NCI-H2081 (cell line): Measurements from ENCODE around the gene PRKAR1B.
"Not testable (repeated sequence)": the region's sequence is repeated elsewhere in the genome, so short reads cannot be mapped to it uniquely, and the experiment has no call there.

Experiments used
- DNase-seq, 2 experiments: peaks; one replicate each; lab custom pipeline; 2025; lab: John Stamatoyannopoulos, UW

Gene PRKAR1B

DNA sequence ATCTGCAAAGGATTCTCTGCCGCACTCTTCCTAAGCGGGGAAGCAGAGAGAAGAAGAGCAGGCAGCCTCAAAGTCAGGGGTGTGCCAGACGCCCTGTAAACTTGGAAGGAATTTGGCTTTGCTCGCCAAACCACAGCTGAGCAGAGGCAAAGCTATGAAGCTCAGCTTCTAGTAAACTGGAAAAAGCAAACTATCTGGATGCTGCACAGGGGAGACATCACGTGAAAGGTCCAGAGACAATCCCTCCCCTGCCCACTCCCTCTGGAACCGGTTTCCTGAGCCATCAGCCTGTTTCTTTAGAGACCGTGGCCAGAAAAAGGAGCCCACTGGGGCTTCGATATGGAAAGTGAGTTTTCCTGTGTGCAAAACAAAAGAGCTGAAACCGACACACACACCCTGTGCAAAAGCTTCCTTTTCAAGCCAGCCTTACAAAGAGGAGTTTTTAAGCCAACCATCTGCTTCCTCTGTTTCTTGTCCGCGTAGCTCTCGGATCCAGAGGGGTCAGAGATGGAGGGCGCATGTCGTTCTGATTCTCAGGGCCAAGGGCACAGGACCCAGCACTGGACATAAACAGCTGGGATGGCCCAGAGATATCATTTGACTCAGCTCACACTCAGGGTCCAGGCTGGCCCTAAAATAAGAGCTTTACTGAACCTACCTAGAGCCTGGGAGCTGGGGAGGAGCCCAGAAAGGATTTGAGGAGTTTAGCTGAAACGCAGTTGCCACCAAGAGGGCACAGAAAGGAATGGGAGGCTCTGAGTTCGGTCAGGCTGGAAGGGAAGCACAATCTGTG, 58.7 kb downstream of the PRKAR1B start:
- no peak for DNase-seq

- no peak for DNase-seq
These were observed 60.4 kb downstream of the PRKAR1B start for GRCh38 chr7:666454-667292.

GRCh38 chr7:665736-666453, 61.2 kb downstream of the PRKAR1B start:
- DNase-seq, result peak in 1 of 2 experiments; percentile 5

DNA sequence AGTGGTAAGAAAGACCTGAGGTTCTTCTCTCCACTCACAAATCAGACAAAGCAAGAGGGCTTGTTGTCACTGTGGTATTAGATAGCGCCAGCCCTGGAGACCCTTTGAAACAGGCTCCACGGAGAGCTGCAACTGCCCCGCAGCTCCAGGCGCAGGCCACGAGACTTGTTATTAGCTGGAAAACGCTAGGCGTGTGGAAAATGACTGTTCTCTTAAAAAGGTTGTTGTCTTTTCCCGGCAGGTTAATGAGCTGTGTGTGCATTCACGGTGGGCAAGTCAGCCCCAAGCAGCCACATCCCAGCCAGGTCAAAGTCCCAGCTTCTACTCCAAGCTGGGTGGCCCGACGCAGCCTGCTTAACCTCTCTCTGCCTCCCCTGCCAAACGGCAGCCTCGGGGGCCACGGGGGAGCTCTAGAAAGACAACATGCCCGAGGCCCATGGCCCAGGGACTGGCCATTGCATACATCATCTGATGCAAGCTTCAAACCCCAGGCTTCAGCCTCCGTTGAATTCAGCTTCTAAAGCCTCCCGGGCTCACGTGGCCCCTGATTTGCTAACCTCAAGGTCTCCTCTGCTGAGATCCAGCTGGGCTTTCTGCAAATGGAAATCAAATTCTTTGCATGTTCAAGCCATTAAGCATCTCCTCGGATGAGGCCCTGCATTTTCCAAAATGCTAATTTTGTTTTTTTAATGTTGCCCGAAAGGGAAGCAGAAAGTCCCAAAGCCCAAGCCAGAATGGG, 61.9 kb downstream of the PRKAR1B start:
- no peak for DNase-seq

- DNase-seq, result no peak
These were observed 62.7 kb downstream of the PRKAR1B start for GRCh38 chr7:664402-664775.

DNA sequence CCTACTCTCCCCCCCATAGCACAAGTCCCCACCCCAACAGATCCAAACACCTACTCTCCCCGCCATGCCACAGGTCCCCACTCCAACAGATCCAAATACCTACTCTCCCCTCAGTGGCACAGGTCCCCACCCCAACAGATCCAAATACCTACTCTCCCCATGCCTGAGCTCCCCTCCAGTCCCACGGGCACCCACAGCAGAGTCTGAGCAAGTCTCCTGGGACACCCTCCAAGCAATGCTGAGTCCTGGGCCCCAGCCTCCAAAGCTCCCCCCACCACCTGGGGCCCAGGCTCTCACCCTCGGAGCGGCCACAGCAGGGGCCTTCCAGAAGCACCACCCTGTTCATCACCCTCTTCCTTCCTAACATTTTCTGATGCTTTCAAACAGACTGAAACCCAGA, 64.5 kb downstream of the PRKAR1B start:
- DNase-seq, result no peak

GRCh38 chr7:659996-660395, 67.1 kb downstream of the PRKAR1B start:
- no peak for DNase-seq

- no peak for DNase-seq
These were observed 67.7 kb downstream of the PRKAR1B start for GRCh38 chr7:659306-659847.

DNA sequence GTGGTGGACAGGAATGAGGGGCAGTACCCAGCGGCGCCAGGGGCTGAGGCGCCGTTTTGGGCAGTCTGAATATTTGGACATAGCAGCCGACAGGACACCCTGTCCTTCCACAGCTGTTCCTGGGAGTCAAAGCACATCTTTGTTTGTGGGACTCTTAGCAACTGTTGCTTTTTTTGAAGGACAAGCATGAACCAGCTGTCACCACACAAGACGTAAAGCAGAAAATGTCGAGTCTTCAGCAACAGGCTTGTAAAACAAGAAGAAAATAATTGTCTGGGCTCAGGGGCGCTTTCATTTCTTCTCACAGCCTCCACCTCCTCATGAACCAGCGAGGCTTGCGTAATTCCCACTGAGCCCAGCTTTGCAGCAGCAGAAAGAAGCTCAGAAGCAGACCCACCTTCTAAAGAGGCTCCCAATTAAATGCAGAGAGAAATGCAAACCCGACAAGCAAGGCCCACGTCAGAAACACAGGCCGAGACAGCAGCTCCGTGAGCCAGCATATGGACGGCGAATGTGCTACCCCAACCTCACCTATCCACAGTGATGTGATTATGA, 69.4 kb downstream of the PRKAR1B start:
- DNase-seq, result no peak

DNA sequence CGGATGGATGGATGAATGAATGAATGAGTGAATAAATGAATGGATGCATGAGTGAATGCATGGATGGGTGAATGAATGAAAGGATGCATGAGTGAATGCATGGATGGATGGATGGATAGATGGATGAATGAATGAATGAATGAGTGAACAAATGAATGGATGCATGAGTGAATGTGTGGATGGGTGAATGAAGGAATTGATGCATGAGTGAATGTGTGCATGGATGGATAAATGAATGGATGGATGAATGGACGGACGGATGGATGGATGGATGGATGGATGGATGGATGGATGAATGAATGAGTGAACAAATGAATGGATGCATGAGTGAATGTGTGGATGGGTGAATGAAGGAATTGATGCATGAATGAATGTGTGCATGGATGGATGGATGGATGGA, 70.1 kb downstream of the PRKAR1B start:
- DNase-seq, result not testable (repeated sequence)

GRCh38 chr7:655758-656157, 71.3 kb downstream of the PRKAR1B start:
- DNase-seq, result no peak

GRCh38 chr7:653829-654764, 73.0 kb downstream of the PRKAR1B start:
- no peak for DNase-seq

DNA sequence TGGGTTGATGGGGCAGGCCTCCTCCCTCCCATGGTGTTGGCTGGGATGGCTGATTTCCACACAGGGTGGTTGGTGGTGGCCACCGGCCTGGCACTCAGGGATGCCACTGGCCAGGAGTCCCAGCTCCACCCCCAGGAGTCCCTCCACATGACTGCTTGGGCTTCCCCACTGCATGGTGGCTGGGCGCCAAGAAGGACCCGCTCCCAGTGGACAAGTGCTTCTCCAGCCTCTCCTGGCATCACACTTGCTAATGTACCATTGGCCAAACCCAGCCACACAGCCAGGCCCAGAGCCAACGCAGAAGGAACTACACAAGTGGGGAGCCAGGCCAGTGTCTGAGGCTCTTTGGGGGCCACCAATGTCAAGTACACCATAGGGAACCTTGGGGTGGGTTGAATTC, 74.2 kb downstream of the PRKAR1B start:
- no peak for DNase-seq

DNA sequence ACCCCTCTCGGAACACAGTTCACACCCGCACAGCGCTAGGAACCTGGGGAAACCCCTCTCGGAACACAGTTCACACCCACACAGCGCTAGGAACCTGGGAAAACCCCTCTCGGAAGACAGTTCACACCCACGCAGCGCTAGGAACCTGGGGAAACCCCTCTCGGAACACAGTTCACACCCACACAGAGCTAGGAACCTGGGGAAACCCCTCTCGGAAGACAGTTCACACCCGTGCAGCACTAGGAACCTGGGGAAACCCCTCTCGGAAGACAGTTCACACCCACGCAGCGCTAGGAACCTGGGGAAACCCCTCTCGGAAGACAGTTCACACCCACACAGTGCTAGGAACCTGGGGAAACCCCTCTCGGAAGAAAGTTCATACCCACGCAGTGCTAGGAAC, 74.9 kb downstream of the PRKAR1B start:
- not testable (repeated sequence) for DNase-seq

DNA sequence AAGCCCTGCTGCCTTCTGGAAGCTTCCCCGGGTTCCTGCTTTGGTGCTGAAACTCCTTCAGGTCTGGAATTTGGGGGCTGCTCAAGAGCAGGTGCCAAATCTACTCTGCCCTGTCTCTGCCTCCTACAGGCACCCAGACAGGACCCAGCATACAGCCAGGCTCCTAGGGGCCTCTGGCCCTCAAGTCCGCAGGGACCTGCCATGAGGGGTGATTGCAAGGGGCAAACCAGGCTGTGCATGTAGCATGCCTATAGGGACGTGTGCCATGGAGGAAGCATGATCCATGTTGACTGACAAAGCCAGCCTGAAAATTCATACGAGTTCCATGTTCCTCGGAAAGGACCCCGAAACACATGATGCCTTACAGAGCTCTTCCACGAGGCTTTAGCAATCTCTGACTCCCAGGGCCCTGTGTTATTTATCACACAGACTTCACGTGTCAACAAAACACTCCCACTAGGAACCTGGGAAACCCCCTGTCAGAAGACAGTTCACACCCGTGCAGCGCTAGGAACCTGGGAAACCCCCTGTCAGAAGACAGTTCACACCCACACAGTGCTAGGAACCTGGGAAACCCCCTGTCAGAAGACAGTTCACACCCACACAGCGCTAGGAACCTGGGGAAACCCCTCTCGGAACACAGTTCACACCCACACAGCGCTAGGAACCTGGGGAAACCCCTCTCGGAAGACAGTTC, 75.9 kb downstream of the PRKAR1B start:
- no peak for DNase-seq

- no peak for DNase-seq
These were observed 76.6 kb downstream of the PRKAR1B start for GRCh38 chr7:650339-651031.

DNA sequence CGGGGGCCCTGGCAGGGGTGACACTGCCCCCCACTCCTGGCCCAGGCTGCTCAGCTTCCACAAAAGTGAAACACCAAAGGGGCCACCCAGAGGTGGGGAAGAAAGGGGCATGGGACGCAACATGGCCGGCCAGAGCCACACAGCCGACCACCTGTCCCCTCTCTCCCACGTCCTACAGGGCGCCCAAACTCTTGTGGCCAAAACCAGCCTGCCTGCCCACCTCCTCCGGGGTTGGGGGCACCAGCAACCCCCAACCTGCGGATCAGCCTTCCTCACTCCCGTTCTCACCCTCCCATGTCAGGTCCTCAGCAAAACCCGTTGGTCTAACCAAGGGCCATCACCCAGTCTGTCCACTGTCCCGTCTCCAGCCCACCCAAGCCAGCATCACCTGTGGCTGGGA, 80.1 kb downstream of the PRKAR1B start:
- no peak for DNase-seq

DNA sequence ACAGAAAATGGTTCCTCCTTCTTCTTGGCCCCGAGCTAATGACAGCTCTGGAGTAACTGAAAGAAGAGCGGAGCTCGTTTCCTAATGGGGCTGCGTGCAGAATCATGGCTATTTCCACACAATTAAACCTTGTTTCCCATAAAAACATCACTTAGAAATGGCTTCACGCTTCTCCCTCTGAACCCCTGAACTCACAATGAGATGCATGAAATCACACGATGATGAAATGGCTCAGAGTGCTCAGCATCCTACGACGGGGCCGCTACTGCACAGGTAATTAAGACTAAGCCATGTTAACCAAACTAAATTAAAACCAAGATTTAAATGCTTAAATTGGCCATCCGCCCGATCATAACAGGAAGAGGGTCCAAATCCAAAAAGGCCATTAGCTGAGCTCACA, 80.6 kb downstream of the PRKAR1B start:
- peak; percentile 5 to 18 for DNase-seq

DNA sequence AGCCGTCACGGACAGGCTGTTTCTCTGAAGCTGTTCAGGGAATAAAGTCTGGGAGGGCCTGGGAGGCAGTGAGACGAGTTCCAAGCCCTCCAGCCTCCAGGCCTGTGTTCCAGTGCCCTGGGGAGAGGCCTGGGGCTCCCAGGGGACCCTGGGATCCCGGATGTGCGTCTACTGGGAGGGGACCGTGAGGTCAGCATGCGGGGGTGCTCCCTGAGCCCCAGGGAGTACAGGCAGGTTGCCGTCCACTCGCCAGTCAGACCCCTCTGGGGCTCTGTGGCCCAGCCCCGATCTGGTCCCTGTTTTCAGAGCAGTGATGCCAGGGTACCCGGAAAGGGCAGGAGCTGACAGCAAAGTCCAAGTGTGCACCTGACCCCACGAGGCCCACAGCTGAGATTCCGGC, 81.5 kb downstream of the PRKAR1B start:
- no peak for DNase-seq
